Renal cortex interstitium (tissue), 11 donors: ENCODE data around the gene PWWP2B. TPM values are rescaled to one million over a fixed set of nuclear protein-coding genes. Genes with fewer than 3 reads are reported as not detected.

ENCODE experiments used
- DNase-seq, 11 donors: peaks; one replicate each; pipeline ENCODE4 v3.0.0-alpha.2; 2013; ENCODE audit warnings: low read depth in 9 of 11, low spot score in 4 of 11; ENCODE audit errors: extremely low read depth in 1 of 11
- polyA plus RNA-seq, 3 donors: library from polyadenylated mRNA; unstranded; fragments of 120-200 nt; gene quantifications; one replicate each; pipeline ENCODE4 v1.2.1, GENCODE V29; 2013; ENCODE audit not compliant: insufficient read length in 3 of 3

The PWWP2B gene
- polyA plus RNA-seq, 3 donors, result 5.9 to 10.7 (median 10.1) TPM

- DNase-seq, result no peak
Observed at GRCh38 chr10:132359305-132360040, 37.5 kb upstream of the PWWP2B start.

GRCh38 chr10:132360766-132361447 is 36.1 kb upstream of the PWWP2B start:
- no peak for DNase-seq

- DNase-seq, result no peak
Observed at GRCh38 chr10:132361581-132362101, 35.4 kb upstream of the PWWP2B start.

- no peak for DNase-seq
Observed at GRCh38 chr10:132362151-132362611, 34.8 kb upstream of the PWWP2B start.

- no peak for DNase-seq
Observed at GRCh38 chr10:132363376-132363775, 33.6 kb upstream of the PWWP2B start.

- no peak for DNase-seq
Observed at GRCh38 chr10:132363921-132364593, 32.9 kb upstream of the PWWP2B start.

- DNase-seq, result no peak
Observed at GRCh38 chr10:132364594-132364970, 32.4 kb upstream of the PWWP2B start.

- no peak for DNase-seq
Observed at GRCh38 chr10:132365102-132365501, 31.9 kb upstream of the PWWP2B start.

- no peak for DNase-seq
Observed at GRCh38 chr10:132366006-132366405, 31.0 kb upstream of the PWWP2B start.

- no peak for DNase-seq
Observed at GRCh38 chr10:132366499-132366898, 30.5 kb upstream of the PWWP2B start.

- DNase-seq, result no peak
Observed at GRCh38 chr10:132368391-132368790, 28.6 kb upstream of the PWWP2B start.

GRCh38 chr10:132368881-132369635 is 27.9 kb upstream of the PWWP2B start:
- DNase-seq, result no peak

- no peak for DNase-seq
Observed at GRCh38 chr10:132369636-132370185, 27.3 kb upstream of the PWWP2B start.

GRCh38 chr10:132370426-132371340 is 26.3 kb upstream of the PWWP2B start:
- DNase-seq, result no peak

GRCh38 chr10:132371641-132372081 is 25.3 kb upstream of the PWWP2B start:
- DNase-seq, result no peak

GRCh38 chr10:132372516-132373095 is 24.4 kb upstream of the PWWP2B start:
- no peak for DNase-seq

GRCh38 chr10:132373241-132373955 is 23.6 kb upstream of the PWWP2B start:
- no peak for DNase-seq
